SK-N-SH (cell line): Measurements from ENCODE around the gene RGS4. TPM values are rescaled to one million over a fixed set of nuclear protein-coding genes. Genes with fewer than 3 reads are reported as not detected.

Experiments used
- CTCF ChIA-PET: fragments of 300-600, 350-600 bp; formaldehyde crosslinking; extraction: SDS; loops from one replicate; lab custom pipeline; 2021; lab: Yijun Ruan, JAX
- POLR2A ChIA-PET: fragments of 350-600 bp; sonication (Branson Sonifier 250); formaldehyde crosslinking; extraction: SDS; loops from one replicate; lab custom pipeline; 2020; ENCODE audit warnings: antibody characterized with exemption, inconsistent platforms; lab: Yijun Ruan, JAX
- DNase-seq: peaks from one replicate; pipeline ENCODE4 v3.0.0; 2012
- H2AFZ ChIP-seq: fragments of 200-600 bp; sonication (generic); 2 replicates; pipeline ENCODE4 v1.8.1; 2016; ENCODE audit warnings: antibody characterized with exemption, mild to moderate bottlenecking, low read depth
- H3F3A ChIP-seq: fragments of 200-600 bp; sonication (generic); replicated peaks from 2 replicates; pipeline ENCODE3; 2016; ENCODE audit warnings: antibody characterized with exemption, mild to moderate bottlenecking; ENCODE audit not compliant: insufficient read depth
- H3K27ac ChIP-seq, 2 experiments: fragments of 200-500 bp in 1 of 2; fragments of 200-600 bp in 1 of 2; sonication (Bioruptor generic) in 1 of 2; sonication (generic), shearing (Covaris generic) in 1 of 2; 2 replicates each; pipeline versions ENCODE4 v1.5.1 to v1.6.1; 2014 to 2016; ENCODE audit warnings: low read depth in 2 of 2, inconsistent platforms in 1 of 2, low read length in 1 of 2, mild to moderate bottlenecking in 1 of 2, mixed read lengths in 1 of 2
- H3K27me3 ChIP-seq: fragments of 200-600 bp; sonication (generic), shearing (Covaris generic); 2 replicates; pipeline ENCODE4 v1.6.1; 2016; ENCODE audit warnings: mixed run types; ENCODE audit not compliant: insufficient read depth
- H3K36me3 ChIP-seq, 2 experiments: fragments of 200-500 bp in 1 of 2; fragments of 200-600 bp in 1 of 2; sonication (Bioruptor generic) in 1 of 2; sonication (generic) in 1 of 2; replicated peaks in 1 of 2; 2 replicates each; pipeline versions ENCODE3 to v1.5.1; 2014 to 2016; ENCODE audit warnings: low read length in 1 of 2, mild to moderate bottlenecking in 1 of 2; ENCODE audit not compliant: insufficient read depth in 2 of 2, control insufficient read depth in 1 of 2
- H3K4me1 ChIP-seq, 2 experiments: fragments of 200-500 bp in 1 of 2; fragments of 200-600 bp in 1 of 2; sonication (Bioruptor generic) in 1 of 2; sonication (generic), shearing (Covaris generic) in 1 of 2; 2 replicates each; pipeline versions ENCODE4 v1.5.1 to v1.6.1; 2014 to 2016; ENCODE audit warnings: low read depth in 1 of 2, low read length in 1 of 2, mixed run types in 1 of 2; ENCODE audit not compliant: insufficient read depth in 2 of 2, control insufficient read depth in 1 of 2
- H3K4me2 ChIP-seq: fragments of 200-600 bp; sonication (generic), shearing (Covaris generic); 2 replicates; pipeline ENCODE4 v1.6.1; 2017; ENCODE audit warnings: mixed run types
- H3K4me3 ChIP-seq, 2 experiments: fragments of 200-500 bp in 1 of 2; fragments of 200-600 bp in 1 of 2; sonication (Bioruptor generic) in 1 of 2; sonication (generic), shearing (Covaris generic) in 1 of 2; 2 replicates each; pipeline versions ENCODE4 v1.5.1 to v1.8.1; 2014 to 2016; ENCODE audit warnings: low read depth in 2 of 2, inconsistent platforms in 1 of 2, low read length in 1 of 2, mild to moderate bottlenecking in 1 of 2, mixed read lengths in 1 of 2, moderate library complexity in 1 of 2
- H3K79me2 ChIP-seq: fragments of 200-600 bp; sonication (generic); 2 replicates; pipeline ENCODE4 v1.8.1; 2017; ENCODE audit warnings: mild to moderate bottlenecking; ENCODE audit not compliant: insufficient read depth
- H3K9ac ChIP-seq: fragments of 200-600 bp; sonication (generic); 2 replicates; pipeline ENCODE4 v1.6.1; 2017; ENCODE audit warnings: mixed run types
- H3K9me2 ChIP-seq: fragments of 200-600 bp; sonication (generic); 2 replicates; pipeline ENCODE4 v1.6.1; 2017; ENCODE audit warnings: mixed run types
- H3K9me3 ChIP-seq: fragments of 200-600 bp; sonication (generic); 2 replicates; pipeline ENCODE4 v1.6.1; 2017; ENCODE audit warnings: mixed run types, mild to moderate bottlenecking, moderate library complexity
- H4K20me1 ChIP-seq: fragments of 200-600 bp; sonication (generic); 2 replicates; pipeline ENCODE4 v1.6.1; 2017; ENCODE audit warnings: mild to moderate bottlenecking, mixed run types; ENCODE audit not compliant: insufficient read depth
- ELF1 ChIP-seq: IDR thresholded peaks from 2 replicates; pipeline ENCODE4 v1.4.0; 2012
- EP300 ChIP-seq, 2 experiments: IDR thresholded peaks; 2 replicates each; pipeline versions ENCODE4 v1.4.0 to v1.6.1; 2012; ENCODE audit warnings: borderline replicate concordance in 1 of 2, low read depth in 1 of 2, low read length in 1 of 2
- FOXM1 ChIP-seq: IDR thresholded peaks from 2 replicates; pipeline ENCODE4 v1.4.0; 2012; ENCODE audit warnings: low read depth, mild to moderate bottlenecking
- IRF3 ChIP-seq: fragments of 150-350 bp; IDR thresholded peaks from 2 replicates; pipeline ENCODE4 v1.6.1; 2016; ENCODE audit warnings: mild to moderate bottlenecking, low read depth, low read length
- MXI1 ChIP-seq: IDR thresholded peaks from 2 replicates; pipeline ENCODE4 v1.6.1; 2012; ENCODE audit warnings: mild to moderate bottlenecking, low read depth, low read length, improper control_type of control experiment
- NFIC ChIP-seq: IDR thresholded peaks from 2 replicates; pipeline ENCODE4 v1.4.0; 2012; ENCODE audit warnings: borderline replicate concordance
- PBX3 ChIP-seq: IDR thresholded peaks from 2 replicates; pipeline ENCODE4; 2012
- REST ChIP-seq: IDR thresholded peaks from 2 replicates; pipeline ENCODE4 v1.6.1; 2012; ENCODE audit warnings: mild to moderate bottlenecking, low read depth, low read length, moderate library complexity
- SIN3A ChIP-seq: IDR thresholded peaks from 2 replicates; pipeline ENCODE4 v1.6.1; 2012; ENCODE audit warnings: low read depth, mild to moderate bottlenecking, low read length, moderate library complexity, borderline replicate concordance
- TEAD4 ChIP-seq: IDR thresholded peaks from 2 replicates; pipeline ENCODE4 v1.4.0; 2012; ENCODE audit warnings: mild to moderate bottlenecking, borderline replicate concordance; ENCODE audit not compliant: insufficient read depth
- USF1 ChIP-seq: IDR thresholded peaks from 2 replicates; pipeline ENCODE4 v1.4.0; 2012; ENCODE audit warnings: low read depth, borderline replicate concordance
- USF2 ChIP-seq: fragments of 150-350 bp; IDR thresholded peaks from 2 replicates; pipeline ENCODE4 v1.6.1; 2017; ENCODE audit warnings: antibody characterized with exemption, low read length, low read depth, borderline replicate concordance
- YY1 ChIP-seq: IDR thresholded peaks from 2 replicates; pipeline ENCODE4 v1.4.0; 2012; ENCODE audit warnings: low read depth, mild to moderate bottlenecking
- WGBS: methylation state at CpG from one replicate; pipeline ENCODE4 v1.1.6; 2017; ENCODE audit warnings: low lambda C conversion rate; 5-methylcytosine and 5-hydroxymethylcytosine counted together
- polyA plus RNA-seq, 3 experiments: library from polyadenylated mRNA; depleted of rRNA; stranded (reverse); fragments of >200 nt; gene quantifications; 2 replicates each; pipeline ENCODE4 v1.2.3, GENCODE V29; 2012

Gene RGS4
- polyA plus RNA-seq, 1 of the 3 experiments (the other 2 are of a cell fraction): 124 TPM

- CTCF ChIA-PET: interaction anchor here (0.8 to 1.0 kb wide), 3 partner anchors 95 to 266 kb away, joined by 3 read pairs; no protein-coding TSS in a partner anchor
- POLR2A ChIA-PET: interaction anchor here (1.5 kb wide), 1 partner anchor 20 kb away, joined by 11 read pairs; the partner anchor contains the start of gene RGS4
These were observed 19.9 kb upstream of the RGS4 start for GRCh38 chr1:163049296-163049695.

More at GRCh38 chr1:163049296-163049695, 19.9 kb upstream of the RGS4 start:
- H3K9me3 ChIP-seq: no peaks in the 10 kb centered on the region
- no peaks in the 10 kb centered on the region for H3K36me3 ChIP-seq
- H3K9ac ChIP-seq: no peak overlapping the region
- H3K4me3 ChIP-seq: no peak overlapping the region
- no peaks in the 10 kb centered on the region for H4K20me1 ChIP-seq
- peaks cover 0 to 18% of the 10 kb centered on the region in 2 experiments; a peak in 3 of 4 replicates for H3K4me1 ChIP-seq
- no peak for DNase-seq
- no peak for TF ChIP-seq SIN3A
- no peak for TF ChIP-seq TEAD4
- TF ChIP-seq MXI1: no peak
- no peak for TF ChIP-seq FOXM1
- TF ChIP-seq USF2: no peak
- no peak for TF ChIP-seq USF1
- no peak for TF ChIP-seq EP300 (IDR thresholded peaks at IDR 0.05; ENCODE audit: borderline replicate concordance in 1 of 2, low read depth in 1 of 2, low read length in 1 of 2)
- TF ChIP-seq ELF1: no peak
- TF ChIP-seq REST: no peak
- TF ChIP-seq NFIC: no peak
- no peak for TF ChIP-seq YY1
- TF ChIP-seq IRF3: no peak
- no peak for TF ChIP-seq PBX3
- no peaks in the 10 kb centered on the region for H3K9me2 ChIP-seq
- no peaks in the 10 kb centered on the region for H3K27me3 ChIP-seq
- H3K27ac ChIP-seq: peak overlapping the region in 1 of 2 experiments; percentile 72; a peak in 2 of 4 replicates
- H2AFZ ChIP-seq: no peak overlapping the region
- no peak overlapping the region for H3K4me2 ChIP-seq
- H3F3A ChIP-seq: no peaks in the 10 kb centered on the region
- H3K79me2 ChIP-seq: no peaks in the 10 kb centered on the region
- WGBS: 78% methylated on average over 6 of the region's 6 CpGs
